NCI-H1417 (cell line): ENCODE measurements around the gene ARHGEF11.
A peak's percentile ranks its signal among the peaks of the same experiment; 100 is the strongest.

Experiments
- DNase-seq, 3 experiments: peaks; one replicate each; lab custom pipeline; 2025; lab: John Stamatoyannopoulos, UW

ARHGEF11 gene

DNA sequence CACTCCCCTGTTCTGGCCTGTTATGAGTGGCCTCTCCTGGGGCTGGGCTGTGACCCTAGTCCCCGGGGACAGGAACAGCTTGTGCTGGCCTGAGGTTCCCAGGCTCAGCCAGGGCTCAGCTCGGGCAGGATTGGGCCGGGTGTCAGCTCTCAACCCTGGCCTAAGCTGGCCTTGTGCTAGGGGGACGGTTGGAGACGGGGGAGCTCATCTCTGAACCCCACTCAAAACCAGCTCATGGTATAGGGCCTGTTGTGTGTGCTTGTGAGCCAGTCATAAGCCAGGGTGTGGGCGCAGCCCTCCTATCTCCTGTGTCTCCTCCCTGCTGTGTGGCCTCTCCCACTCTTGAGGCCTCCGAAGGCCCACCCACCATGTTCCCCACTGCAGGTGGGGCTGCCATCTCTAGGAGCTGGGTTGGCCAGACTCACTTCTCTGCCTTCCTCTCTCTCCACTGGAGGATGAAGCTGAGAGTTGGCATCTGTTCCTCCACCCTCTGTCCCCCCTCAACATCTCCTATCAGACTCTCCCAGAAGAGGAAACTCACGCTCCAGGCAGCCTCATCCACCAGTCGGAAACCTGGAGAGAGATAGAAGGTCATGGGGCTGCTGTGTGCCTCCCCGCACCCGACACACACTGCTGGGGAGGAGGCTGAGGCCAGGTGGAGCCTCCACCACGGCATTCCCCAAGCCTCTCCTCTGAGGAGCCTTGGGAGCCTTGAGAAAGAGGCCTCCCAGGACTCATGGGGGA, 150.7 kb downstream of the ARHGEF11 start:
- no peak for DNase-seq

GRCh38 chr1:156894001-156894400, 151.5 kb downstream of the ARHGEF11 start:
- no peak for DNase-seq

DNA sequence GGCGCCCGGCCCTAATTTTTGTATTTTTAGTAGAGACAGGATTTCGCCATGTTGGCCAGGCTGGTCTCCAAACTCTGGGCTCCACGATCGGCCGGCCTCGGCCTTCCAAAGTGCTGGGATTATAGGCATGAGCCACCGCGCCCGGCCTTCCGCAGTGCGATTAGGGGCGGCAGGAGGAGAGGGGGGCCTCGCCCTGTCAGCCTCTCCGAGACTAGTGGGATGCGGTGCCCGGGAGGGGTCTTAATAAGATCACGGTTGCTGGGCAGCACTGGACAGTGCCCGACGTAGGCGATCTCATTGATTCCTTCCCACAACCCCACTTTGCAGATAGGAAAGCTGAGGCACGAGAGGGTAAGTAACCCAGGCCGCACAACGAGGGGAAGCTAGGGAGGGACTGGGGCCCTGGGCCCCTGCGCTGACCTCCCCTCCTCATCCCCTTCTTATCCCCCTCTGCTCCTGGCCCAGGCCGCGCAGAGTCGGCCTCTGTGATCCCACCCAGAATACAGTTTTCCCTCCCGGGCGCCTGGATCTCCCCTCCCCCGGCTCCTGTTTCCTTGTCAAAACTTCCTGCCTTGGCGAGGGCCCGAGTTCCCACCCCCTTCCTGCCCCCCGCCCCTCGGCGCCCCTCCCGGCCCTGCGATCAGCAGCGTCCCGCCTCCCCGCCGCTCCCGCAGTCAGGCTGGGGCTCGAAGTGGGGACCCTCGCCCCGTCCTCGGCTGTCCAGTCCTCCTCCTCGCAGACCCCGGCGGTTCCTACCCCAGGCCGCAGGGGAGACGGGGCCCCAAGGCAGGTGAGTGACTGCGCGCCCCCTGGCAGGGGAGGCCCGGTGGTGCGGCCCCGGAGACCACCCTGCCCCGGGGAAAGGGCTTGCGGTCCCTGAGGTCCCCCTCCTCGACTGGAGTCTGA, 152.2 kb downstream of the ARHGEF11 start, which contains the start of gene PEAR1:
TSS of gene PEAR1 (plus strand) at position 671 of the 906 bp plus-strand sequence. CDS start 10,209 bp downstream, outside the sequence.
- no peak for DNase-seq

- peak; percentile 74 to 92 (median 86) for DNase-seq
Measured at GRCh38 chr1:156892190-156893047, 153.1 kb downstream of the ARHGEF11 start.

GRCh38 chr1:156889802-156890580, 155.6 kb downstream of the ARHGEF11 start:
- DNase-seq, result peak; percentile 63 to 93 (median 88)

- DNase-seq, result peak in 2 of 3 experiments; percentile 53 to 81
Measured at GRCh38 chr1:156887734-156888133, 157.8 kb downstream of the ARHGEF11 start.

DNA sequence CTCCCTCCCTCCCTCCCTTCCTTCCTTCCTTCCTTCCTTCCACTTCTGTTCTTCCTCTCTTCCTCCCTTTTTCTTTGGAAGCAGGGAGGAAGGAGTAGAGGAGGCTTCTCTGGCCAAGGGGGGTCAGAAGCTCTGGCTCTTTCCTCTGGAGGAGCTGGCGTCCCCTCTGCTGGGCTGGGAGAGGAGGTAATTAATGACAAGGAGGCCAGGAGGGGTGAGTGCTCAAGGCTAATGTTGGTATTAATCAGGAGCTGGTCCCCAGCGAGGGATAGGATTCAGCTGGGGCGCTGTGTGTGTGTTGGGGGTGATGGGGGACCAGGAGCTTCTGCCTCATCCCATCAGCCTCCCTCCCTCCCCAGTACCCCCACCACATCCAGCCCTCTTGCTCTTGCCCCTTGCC, 158.2 kb downstream of the ARHGEF11 start:
- peak in 2 of 3 experiments; percentile 53 to 78 for DNase-seq

GRCh38 chr1:156886583-156887281, 158.8 kb downstream of the ARHGEF11 start:
- DNase-seq, result peak in 2 of 3 experiments; percentile 26 to 49

- DNase-seq, result no peak
Measured at GRCh38 chr1:156885880-156886355, 159.6 kb downstream of the ARHGEF11 start.

GRCh38 chr1:156885314-156885713, 160.2 kb downstream of the ARHGEF11 start:
- DNase-seq, result no peak
